ENCODE data around the gene CPOX.
"Not testable (repeated sequence)": the region's sequence is repeated elsewhere in the genome, so short reads cannot be mapped to it uniquely, and the experiment has no call there.

The CPOX gene

DNA sequence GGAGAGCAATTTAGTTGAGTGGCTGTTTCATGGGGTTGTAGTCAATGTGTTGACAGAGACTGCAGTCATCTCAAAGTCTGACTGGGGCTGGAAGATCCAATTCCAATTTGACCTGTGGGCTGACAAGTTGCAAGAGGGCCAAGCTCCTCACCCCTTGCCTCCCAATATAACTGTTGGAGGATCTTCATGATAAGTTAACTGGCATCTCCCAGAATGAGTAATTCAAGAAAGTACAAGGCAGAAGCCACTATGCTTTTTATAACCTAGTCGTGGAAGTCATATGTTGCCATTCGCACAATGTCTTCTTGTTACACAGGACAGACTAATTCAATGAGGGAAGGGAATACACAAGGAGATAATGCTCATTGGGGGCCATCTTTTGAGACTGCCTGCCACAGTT lies 32.5 kb downstream of the CPOX start:
- DNase-seq = no peak

- DNase-seq = not testable (repeated sequence)
These were observed 33.6 kb downstream of the CPOX start for GRCh38 chr3:98559769-98560168.

GRCh38 chr3:98558100-98558827 lies 35.1 kb downstream of the CPOX start:
- no peak for DNase-seq

GRCh38 chr3:98557324-98558010 lies 35.9 kb downstream of the CPOX start:
- DNase-seq = no peak

DNA sequence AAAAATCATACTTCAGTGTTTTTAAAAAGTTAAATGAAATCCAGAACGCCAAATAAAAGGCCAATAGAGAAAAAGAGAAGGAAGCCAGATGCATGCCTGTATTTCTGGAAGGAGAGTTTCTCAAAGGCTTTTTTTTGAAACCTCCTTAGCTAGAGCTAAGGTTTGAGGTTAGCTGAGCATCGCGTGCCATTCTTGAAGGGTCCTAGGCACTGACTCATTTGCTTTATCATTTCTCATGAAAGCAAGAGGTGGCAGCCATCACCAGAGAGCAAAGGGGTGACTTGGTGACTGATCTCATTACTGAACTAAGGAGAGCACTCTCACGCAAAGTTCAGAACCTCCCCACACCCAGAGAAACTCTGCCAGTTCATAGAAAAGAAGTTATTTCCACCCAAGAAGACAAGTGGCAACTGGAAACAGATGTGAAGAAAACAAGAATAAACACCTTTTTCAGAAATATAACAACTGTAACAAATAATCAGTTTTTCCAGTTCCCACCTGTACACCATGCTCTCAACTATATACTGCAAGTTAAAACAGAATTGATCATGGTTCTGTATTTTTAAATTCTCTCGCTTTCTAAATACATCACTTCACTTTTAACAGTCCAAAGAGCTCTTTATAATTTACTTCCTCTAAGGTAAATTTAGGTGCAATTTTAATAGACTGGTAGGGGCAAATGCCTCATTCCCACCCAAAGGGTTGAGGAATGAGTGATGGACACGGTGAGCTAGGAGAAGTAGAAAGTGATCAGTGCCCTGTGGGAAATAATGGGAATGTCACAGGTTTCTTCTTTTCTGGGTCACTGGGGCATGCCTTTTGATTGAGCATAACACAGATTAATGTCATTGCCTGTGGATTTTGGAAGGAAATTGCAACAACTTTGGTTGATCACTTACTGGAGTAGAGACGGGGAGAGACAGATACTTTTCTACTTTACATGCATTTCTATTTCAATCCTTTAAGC lies 37.0 kb downstream of the CPOX start:
- no peak for DNase-seq

DNA sequence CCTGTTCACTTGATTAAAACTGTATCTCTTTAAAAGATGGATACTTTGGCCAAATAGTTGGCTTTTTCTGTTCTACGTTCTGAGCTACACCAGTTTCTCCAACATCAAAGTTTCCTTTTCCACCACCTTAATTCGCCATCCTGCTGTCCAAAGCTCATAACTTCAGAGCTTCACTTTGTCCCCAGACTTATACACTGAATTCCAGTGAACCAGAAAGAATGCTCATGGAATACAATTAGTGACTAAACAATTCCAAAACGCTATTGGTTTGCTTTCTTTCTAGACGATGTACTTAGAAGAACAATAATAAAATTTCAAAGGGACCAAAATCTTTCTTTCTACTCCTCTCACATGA lies 38.4 kb downstream of the CPOX start:
- DNase-seq = no peak

GRCh38 chr3:98554580-98554979 lies 38.8 kb downstream of the CPOX start:
- no peak for DNase-seq

GRCh38 chr3:98553753-98554152 lies 39.7 kb downstream of the CPOX start:
- no peak for DNase-seq

- DNase-seq = no peak
These were observed 40.3 kb downstream of the CPOX start for GRCh38 chr3:98553021-98553563.

- DNase-seq = no peak
These were observed 41.0 kb downstream of the CPOX start for GRCh38 chr3:98552232-98553020.

GRCh38 chr3:98551754-98552153 lies 41.7 kb downstream of the CPOX start:
- no peak for DNase-seq

GRCh38 chr3:98551236-98551635 lies 42.2 kb downstream of the CPOX start:
- DNase-seq = no peak

DNA sequence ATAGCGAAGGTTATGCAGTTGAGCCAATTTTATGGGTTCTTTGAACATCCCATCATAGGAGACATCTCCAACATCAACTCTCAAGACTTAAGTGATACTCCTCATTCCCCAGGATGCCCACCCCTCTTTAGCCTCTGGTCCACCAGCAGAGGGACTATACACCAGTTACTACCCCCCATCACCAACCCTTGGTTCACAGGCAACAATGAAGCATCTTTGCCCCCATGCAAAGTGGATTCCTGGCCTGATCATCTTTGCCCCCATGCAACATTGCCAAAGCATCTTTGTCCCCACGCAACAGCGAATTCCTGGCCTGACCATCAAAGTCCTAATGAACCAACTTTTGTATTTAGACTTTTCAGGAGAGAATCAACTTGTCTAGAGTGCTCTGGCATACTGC lies 42.6 kb downstream of the CPOX start:
- DNase-seq = no peak

- DNase-seq = no peak
These were observed 44.9 kb downstream of the CPOX start for GRCh38 chr3:98548544-98548943.

GRCh38 chr3:98545940-98546339 lies 47.5 kb downstream of the CPOX start:
- DNase-seq = no peak

DNA sequence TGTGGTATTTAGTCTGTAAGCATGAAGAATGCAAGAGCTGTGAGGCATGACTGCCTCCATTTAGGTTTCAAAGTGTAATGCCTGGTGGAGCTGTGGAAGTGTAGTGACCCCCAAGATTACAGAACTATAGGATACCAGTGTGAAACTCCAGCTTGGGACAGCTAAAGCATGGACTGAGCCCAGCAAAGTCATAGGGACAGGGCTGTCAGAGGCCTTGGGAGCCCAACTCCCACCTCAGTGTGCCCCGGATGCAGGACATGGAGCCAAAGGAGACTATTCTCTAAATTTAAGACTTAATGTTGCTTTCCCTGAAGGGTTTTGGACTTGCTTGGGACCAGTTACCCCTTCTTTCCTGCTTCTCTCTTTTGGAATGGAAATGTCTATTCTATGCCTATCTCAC lies 50.8 kb downstream of the CPOX start:
- DNase-seq = no peak

GRCh38 chr3:98541695-98542094 lies 51.7 kb downstream of the CPOX start:
- no peak for DNase-seq

- no peak for DNase-seq
These were observed 53.1 kb downstream of the CPOX start for GRCh38 chr3:98540346-98540745.

DNA sequence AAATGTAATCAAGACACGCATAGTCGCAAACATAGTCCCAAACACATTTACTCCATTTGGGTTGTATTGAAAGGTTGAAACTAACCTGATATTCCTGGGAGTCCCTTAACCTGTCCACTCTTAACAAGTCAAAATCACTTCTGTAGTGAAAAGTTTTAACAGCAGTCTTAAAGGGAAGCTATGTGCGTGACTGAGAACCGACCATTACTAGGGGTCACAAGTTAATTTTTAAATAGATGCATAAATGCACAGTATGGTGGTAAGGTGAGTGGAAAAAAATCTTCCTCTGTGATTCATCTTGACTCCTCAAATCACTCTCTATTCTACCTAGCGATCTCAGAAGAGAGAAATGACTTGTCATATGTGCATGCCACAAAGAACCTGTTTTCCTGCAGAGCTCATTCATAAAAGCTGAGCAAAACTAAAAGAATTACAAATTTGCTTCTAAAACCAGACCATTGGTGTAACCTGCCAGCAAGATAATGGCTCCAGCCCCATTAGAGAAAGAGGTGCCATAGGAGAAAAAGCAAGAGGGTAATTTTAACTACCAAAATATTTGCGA lies 56.9 kb downstream of the CPOX start:
- no peak for DNase-seq

GRCh38 chr3:98534734-98535133 lies 58.7 kb downstream of the CPOX start:
- no peak for DNase-seq

GRCh38 chr3:98534168-98534567 lies 59.2 kb downstream of the CPOX start:
- DNase-seq = no peak
